SU-DHL-6 (cell line): ENCODE results near the gene ADAT3.

Experiments
- CTCF ChIP-seq: fragments of 200-600 bp; sonication (generic); IDR thresholded peaks from one replicate; pipeline ENCODE4 v1.5.1; 2017; ENCODE audit warnings: antibody characterized with exemption, mild to moderate bottlenecking, low read length, moderate library complexity; ENCODE audit not compliant: insufficient read depth, poor library complexity, severe bottlenecking
- EZH2phosphoT487 ChIP-seq: fragments of 200-600 bp; sonication (generic), shearing (Covaris generic); conservative IDR thresholded peaks from 2 replicates; pipeline ENCODE4 v1.6.1; 2018; ENCODE audit warnings: mild to moderate bottlenecking, antibody characterized with exemption, low read length, moderate library complexity, mixed read lengths

- TF ChIP-seq CTCF: no peak
- TF ChIP-seq EZH2phosphoT487: no peak
These were observed 41.3 kb upstream of the ADAT3 start for GRCh38 chr19:1863638-1864479.
